ENCODE results near the gene GJB4.
A peak's percentile ranks its signal among the peaks of the same experiment; 100 is the strongest.

The GJB4 gene

GRCh38 chr1:34785231-34785874 is 25.8 kb downstream of the GJB4 start:
- no peak for DNase-seq (ENCODE audit: extremely low read depth, low read depth)
- no peak for TF ChIP-seq CTCF (IDR thresholded peaks at IDR 0.05; ENCODE audit: low read depth, low read length)

GRCh38 chr1:34785875-34786470 is 26.4 kb downstream of the GJB4 start:
- TF ChIP-seq CTCF (IDR thresholded peaks at IDR 0.05; ENCODE audit: low read depth, low read length) = no peak
- DNase-seq (ENCODE audit: extremely low read depth, low read depth) = no peak

- peak; percentile 25 for DNase-seq (ENCODE audit: extremely low read depth, low read depth)
- peak; percentile 88 for TF ChIP-seq CTCF (IDR thresholded peaks at IDR 0.05; ENCODE audit: low read depth, low read length)
These were observed 27.2 kb downstream of the GJB4 start for GRCh38 chr1:34786521-34787325.

- TF ChIP-seq CTCF (IDR thresholded peaks at IDR 0.05; ENCODE audit: low read depth, low read length) = no peak
- DNase-seq (ENCODE audit: extremely low read depth, low read depth) = no peak
These were observed 28.2 kb downstream of the GJB4 start for GRCh38 chr1:34787461-34788420.

- TF ChIP-seq CTCF (IDR thresholded peaks at IDR 0.05; ENCODE audit: low read depth, low read length) = no peak
- no peak for DNase-seq (ENCODE audit: extremely low read depth, low read depth)
These were observed 31.4 kb downstream of the GJB4 start for GRCh38 chr1:34790985-34791384.

- no peak for TF ChIP-seq CTCF (IDR thresholded peaks at IDR 0.05; ENCODE audit: low read depth, low read length)
- no peak for DNase-seq (ENCODE audit: extremely low read depth, low read depth)
These were observed 32.9 kb downstream of the GJB4 start for GRCh38 chr1:34792424-34792823.

All from AG09319 (cell line).